AG09309 (cell line): ENCODE results near the gene CORO1C.

Source experiments
- DNase-seq: peaks from one replicate; pipeline ENCODE4 v3.0.0-alpha.2; 2010; ENCODE audit warnings: low read depth
- H3K4me3 ChIP-seq: 2 replicates; pipeline ENCODE4 v1.5.1; 2011; ENCODE audit warnings: mild to moderate bottlenecking, low read depth, low read length, moderate library complexity; ENCODE audit not compliant: control insufficient read depth
- TF ChIP-seq, protein P1 (sequence below): IDR thresholded peaks from 2 replicates; pipeline ENCODE4 v1.5.1; 2011; ENCODE audit warnings: mild to moderate bottlenecking, low read depth, low read length, inconsistent platforms; ENCODE audit not compliant: insufficient read depth, control insufficient read depth; ENCODE audit errors: missing control alignments

CORO1C gene

GRCh38 chr12:108690191-108690518 is 41.2 kb downstream of the CORO1C start:
- no peak for DNase-seq
- H3K4me3 ChIP-seq = no peak overlapping the region
- TF ChIP-seq, protein P1, sequence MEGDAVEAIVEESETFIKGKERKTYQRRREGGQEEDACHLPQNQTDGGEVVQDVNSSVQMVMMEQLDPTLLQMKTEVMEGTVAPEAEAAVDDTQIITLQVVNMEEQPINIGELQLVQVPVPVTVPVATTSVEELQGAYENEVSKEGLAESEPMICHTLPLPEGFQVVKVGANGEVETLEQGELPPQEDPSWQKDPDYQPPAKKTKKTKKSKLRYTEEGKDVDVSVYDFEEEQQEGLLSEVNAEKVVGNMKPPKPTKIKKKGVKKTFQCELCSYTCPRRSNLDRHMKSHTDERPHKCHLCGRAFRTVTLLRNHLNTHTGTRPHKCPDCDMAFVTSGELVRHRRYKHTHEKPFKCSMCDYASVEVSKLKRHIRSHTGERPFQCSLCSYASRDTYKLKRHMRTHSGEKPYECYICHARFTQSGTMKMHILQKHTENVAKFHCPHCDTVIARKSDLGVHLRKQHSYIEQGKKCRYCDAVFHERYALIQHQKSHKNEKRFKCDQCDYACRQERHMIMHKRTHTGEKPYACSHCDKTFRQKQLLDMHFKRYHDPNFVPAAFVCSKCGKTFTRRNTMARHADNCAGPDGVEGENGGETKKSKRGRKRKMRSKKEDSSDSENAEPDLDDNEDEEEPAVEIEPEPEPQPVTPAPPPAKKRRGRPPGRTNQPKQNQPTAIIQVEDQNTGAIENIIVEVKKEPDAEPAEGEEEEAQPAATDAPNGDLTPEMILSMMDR = no peak

- TF ChIP-seq, protein P1 = peak; percentile 7
- DNase-seq = no peak
- H3K4me3 ChIP-seq = no peak overlapping the region
These were observed 41.8 kb downstream of the CORO1C start for GRCh38 chr12:108689314-108690190.

DNA sequence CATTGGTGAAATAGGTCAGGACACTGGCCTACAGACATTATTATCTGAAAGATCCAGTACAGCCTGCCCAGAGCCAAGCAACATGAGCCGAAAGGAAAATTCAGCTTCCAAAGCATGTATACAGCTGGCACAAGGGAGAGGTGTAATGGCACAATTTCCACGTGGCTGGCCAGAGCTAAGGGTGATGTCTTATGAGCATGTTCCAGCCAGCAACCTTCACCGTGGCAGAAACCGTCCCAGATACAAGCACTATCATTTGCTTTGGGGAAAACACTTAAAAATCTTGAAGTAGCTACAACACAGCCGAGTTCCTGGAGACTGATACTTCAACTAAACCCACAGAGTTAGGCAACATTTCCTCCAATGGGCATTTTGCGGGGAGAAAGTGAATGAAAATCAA is 44.5 kb downstream of the CORO1C start:
- no peak for DNase-seq
- no peak overlapping the region for H3K4me3 ChIP-seq
- TF ChIP-seq, protein P1 = no peak

DNA sequence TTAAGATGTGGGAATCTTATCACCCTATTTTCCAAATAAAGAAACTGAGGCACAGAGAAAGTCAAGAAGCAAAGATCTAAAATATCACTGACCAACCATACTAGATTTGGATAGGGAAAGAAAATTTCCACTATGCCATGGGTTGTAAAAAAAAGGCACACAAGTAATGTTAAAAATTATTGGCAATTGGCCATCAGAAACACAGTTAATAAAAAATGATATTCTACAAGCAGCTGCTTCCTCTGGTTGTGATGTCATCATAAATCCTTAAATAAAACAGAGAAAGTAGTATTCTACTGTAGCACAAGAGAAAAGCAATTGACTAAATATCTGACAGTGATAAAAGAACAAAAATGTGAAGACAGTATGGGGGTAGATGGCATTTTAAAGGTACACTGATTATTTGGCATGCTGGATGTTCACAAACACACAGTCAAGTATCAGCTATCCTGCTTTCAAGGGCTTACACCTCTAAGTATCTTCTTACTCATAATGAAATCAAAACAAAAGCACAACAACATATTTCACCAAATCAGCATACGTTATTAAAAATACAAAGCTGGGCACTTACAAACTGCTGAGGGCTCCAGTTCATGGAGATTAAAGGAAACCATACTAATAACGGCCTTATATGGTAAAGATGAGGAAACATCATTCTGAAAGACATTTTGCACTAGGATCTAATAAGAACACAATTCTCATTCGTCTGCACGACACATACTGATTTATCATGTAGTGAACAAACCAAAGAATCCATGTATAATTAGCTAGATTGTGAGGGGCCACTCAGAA is 45.7 kb downstream of the CORO1C start:
- DNase-seq = no peak
- TF ChIP-seq, protein P1 = no peak

DNA sequence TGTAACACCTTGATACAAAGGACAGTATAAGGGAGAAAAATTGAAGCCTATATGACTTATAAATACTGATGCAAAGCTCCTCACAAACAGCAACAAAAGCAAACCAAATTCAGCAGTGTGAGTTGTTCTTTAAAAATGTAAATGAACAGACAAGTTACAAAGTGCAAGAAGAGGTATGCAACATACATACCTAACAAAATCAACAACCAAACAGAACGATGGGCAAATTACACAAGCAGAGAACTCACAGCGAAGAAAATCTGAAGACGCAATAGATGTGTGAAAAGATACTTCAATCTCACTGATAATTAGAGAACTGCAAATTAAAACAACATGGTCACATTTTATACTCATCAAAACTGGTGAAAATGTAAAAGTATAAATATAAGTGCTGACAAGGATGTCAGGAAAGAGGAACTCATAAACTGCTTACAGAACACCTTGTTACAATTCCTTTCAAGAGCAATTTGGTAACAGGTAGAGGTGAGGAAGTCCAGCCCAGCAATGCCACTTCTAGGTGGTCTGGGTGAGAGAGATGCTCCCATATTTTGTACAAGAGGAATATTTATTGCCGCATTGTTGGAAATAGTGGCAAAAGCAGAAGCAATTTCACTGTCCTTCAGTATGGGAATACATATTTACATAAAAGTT is 47.3 kb downstream of the CORO1C start:
- no peak for DNase-seq
- H3K4me3 ChIP-seq = no peak overlapping the region
- TF ChIP-seq, protein P1 = no peak

More for the DNA sequence above, 45.7 kb downstream of the CORO1C start:
- H3K4me3 ChIP-seq = no peak overlapping the region

DNA sequence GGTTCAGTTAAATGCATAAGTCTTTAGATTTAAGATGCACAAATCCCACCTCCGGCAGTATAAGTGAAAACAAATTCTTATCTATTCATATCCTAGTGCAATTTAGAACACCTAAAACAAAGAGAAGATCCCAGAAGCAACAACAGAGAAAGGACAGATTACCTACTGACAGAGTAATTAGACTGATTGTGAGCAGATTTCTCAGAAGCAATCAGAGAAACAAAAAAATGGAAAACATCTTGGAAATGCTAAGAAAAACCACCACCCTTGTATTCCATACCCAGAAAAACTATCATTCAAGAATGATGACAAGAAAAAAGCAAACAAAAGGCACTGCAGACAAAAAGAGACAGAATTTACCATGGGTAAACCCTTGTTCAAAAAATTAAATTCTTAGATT is 50.0 kb downstream of the CORO1C start:
- DNase-seq = no peak
- TF ChIP-seq, protein P1 = no peak
- H3K4me3 ChIP-seq = no peak overlapping the region
